Measurements from ENCODE around the gene LRRC74B.

- TF ChIP-seq POLR2AphosphoS5 (IDR thresholded peaks at IDR 0.05) (no peak), EP300 (IDR thresholded peaks at IDR 0.05) (no peak), POLR2A (IDR thresholded peaks at IDR 0.05) (no peak)
- TF ChIP-seq, protein P1, sequence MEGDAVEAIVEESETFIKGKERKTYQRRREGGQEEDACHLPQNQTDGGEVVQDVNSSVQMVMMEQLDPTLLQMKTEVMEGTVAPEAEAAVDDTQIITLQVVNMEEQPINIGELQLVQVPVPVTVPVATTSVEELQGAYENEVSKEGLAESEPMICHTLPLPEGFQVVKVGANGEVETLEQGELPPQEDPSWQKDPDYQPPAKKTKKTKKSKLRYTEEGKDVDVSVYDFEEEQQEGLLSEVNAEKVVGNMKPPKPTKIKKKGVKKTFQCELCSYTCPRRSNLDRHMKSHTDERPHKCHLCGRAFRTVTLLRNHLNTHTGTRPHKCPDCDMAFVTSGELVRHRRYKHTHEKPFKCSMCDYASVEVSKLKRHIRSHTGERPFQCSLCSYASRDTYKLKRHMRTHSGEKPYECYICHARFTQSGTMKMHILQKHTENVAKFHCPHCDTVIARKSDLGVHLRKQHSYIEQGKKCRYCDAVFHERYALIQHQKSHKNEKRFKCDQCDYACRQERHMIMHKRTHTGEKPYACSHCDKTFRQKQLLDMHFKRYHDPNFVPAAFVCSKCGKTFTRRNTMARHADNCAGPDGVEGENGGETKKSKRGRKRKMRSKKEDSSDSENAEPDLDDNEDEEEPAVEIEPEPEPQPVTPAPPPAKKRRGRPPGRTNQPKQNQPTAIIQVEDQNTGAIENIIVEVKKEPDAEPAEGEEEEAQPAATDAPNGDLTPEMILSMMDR (IDR thresholded peaks at IDR 0.05) = no peak
Observed at GRCh38 chr22:21051145-21051830, 5.5 kb downstream of the LRRC74B start.

All from suprapubic skin (tissue), 4 donors.